GM12801 (cell line): ENCODE data around the gene RAD9A.

Experiments
- CTCF ChIP-seq: IDR thresholded peaks from one replicate; pipeline ENCODE4 v1.5.1; 2011; ENCODE audit warnings: control low read depth; ENCODE audit not compliant: insufficient read length; ENCODE audit errors: extremely low read depth

RAD9A gene

GRCh38 chr11:67355023-67355793 lies 36.6 kb upstream of the RAD9A start:
- no peak for TF ChIP-seq CTCF

GRCh38 chr11:67355794-67356386 lies 35.9 kb upstream of the RAD9A start:
- TF ChIP-seq CTCF: no peak

- no peak for TF ChIP-seq CTCF
These were observed 35.4 kb upstream of the RAD9A start for GRCh38 chr11:67356387-67356863.

DNA sequence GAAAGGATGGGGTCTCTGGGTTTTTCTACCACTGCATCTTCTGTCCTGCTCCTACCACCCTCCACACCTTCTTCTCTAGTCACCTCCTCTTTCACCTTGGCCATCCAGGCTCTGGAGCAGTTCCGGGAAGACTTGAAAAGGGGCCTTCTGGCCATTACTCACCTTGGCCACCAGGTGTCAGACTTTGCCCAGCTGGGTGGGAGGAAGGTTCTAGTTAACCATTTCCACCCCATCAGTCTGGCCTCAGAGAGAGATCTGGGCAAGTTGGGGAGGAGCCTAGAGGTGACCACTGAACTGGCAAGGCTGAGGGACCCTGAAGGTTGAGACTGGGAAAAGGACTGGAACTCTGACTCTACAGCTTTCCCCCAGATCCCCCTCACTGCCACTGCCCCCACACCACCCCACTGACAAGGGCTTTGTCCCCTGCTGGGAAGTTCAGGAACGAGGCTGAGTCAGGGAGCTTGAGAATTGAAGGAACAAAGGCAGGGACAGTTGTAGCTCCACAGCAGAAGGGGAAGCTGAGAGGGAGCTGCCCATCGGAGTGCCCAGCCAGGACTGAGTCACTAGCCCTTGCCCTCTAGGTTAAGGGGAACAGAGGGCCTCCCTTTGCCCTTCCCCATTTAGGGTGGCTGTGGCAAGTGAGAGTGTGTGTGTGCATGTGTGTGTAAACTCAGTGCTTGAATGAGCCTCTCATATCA lies 34.8 kb upstream of the RAD9A start:
- peak; percentile 81 for TF ChIP-seq CTCF

- TF ChIP-seq CTCF: no peak
These were observed 33.7 kb upstream of the RAD9A start for GRCh38 chr11:67357831-67358670.

DNA sequence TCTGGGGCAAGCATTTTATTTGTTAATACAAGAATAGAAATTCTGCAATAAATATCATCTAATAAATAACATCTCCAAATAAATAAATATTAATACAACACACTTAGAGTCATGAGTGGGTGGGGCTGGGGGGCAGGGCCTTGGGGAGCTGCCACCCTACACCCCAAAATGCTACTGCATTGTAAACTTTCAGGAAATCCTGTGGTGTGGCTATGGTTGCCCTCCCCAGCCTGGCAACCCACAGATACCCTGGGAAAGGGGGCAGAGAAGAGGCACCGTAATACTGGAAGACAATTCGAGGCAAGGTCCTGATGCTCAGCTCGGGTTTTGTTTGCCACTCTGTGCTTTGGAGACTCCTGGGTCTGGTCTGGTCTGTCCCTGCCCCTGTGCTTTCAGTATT lies 27.6 kb upstream of the RAD9A start:
- TF ChIP-seq CTCF: no peak
